SIG-M5 (cell line): ENCODE results near the gene AGR2.

ENCODE experiments used
- DNase-seq: peaks from one replicate; lab custom pipeline; 2025; lab: John Stamatoyannopoulos, UW

Gene AGR2

DNA sequence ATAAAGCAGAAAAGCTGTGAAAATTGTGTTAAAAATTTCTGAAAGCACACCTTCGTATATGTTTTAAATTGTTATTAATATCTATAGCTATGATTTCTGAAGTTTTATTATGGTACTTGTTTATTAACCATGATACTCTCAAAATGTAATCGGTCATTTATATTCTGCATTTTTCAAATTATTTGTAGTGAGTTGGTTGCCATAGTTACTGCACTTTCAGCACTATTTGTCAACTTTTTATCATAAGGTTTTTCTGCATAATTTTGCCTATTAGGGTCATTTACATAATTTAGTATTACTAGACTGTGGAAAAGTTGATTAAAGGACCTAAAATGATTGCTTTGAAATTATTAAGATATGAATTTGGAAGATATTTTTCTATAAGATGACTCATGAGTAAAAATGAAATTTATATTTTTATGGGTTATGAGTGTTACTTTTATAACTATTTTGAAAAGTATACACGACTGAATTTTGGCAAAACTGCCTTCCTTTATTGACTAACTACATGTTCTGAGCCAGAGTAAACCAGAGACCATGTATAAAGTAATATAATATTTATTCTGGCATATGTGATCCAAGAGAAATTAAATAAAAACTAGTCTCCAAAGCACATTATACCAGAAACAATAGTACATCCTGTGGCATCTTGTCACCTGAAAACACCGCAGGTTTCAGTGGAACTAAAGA lies 7.9 kb upstream of the AGR2 start:
- DNase-seq = no peak

DNA sequence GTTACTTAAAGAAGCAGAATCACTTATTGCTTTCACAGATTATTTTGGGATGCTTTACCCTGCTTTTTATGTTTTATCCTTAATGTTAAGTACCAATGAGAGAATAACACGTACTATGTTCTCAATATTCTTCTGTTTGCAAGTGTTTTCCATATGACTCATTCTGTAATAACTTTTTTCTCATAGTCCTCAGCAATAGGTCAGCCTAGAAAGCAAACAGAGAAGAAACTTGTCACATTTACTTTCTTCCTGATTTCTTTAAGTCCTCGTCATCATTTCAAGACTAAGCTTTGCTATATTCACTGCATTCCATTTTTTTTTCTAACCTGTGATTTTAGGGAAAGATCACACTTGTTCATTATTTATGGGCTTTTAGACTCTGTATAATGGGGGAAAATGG lies 6.8 kb upstream of the AGR2 start:
- no peak for DNase-seq

DNA sequence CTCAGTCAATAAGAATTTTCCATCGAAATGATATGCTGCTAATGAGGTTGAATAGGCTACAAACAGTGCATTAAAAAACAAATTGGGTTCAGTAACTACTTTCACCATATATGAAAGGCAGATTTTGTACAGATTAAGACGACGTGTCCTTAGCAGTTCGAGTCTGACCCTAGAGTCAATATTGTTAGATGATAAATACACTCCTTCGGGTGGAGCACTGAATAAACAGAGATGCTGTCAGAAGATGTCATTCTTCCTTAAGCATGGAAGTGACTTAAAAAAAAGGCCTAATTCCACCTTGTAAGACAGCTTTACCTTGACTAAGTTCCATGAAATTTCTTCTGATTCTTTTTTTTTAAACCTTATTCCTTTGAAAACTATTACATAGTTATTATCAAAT lies 5.8 kb upstream of the AGR2 start:
- no peak for DNase-seq

DNA sequence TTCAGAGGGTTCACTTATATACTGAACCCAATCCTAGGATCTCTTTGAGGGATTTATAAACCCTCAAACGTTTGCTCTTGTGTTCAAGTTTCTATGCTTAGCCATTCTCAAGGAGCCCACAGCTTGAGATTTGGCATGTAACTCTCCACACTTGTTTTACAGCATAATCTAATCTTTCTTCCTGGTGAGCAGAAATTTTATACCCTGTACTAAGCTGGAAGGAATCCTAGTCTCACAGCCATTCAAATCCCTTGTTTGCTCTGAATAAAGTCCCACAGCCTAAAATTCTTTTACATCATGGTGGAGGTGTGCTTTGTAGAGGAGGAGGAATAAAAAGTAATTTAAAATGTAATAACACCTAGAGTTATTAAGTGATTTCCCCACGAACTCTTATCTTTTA lies 5.3 kb upstream of the AGR2 start:
- no peak for DNase-seq

DNA sequence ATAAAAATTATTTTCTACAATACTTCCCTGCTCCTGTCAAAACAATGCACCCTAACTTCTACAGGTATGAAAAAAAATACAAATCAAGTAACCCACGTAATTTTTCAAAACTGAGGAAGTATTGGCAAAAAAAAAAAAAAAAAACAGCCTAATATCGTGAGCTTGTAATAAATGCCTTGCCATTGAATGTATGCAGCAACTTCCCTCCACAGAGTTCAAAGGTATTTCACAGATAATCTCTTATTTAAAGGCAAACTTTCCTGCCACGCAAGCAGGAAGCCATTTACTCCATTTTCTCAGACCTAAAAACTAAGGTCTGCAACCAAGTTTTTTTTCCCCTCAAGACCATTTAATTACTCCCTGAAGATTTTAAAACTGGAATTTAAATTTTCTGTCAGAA lies 642 bp upstream of the AGR2 start:
- DNase-seq = no peak

DNA sequence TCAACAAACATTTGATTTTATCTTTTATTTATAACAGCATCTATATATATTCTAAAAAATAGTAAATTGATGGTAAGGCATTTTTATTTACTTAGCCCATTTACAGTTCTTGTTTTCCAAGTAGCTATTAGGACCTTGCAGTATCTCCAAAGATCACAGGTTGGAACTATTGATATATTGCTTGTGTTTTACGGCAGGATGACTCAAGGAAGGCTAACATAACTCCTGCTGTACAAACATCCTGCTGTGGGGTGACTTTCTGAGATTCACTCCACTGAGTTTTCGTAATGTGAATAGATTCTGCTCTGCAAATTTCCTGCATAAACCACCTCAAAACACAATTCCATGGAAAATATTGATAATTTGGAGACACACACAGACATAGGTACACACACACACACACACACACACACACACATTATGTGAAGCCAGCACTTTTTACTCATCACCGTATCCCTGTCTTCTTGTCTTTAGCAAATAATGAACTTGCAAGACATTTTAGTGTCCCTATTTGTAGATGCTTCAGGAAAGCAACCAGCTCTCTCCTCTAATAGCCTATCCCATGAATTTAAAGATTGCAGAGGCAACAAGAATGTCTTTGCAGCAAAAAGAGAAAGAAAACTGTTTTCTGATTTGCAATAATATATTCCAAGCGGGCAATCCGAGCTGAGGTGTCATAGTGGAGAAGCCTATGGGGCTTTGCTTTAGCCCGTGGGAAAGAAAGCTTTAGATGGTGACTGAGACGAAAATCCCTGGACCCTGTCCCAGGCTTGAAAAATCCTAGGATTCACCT lies 722 bp downstream of the AGR2 start:
- no peak for DNase-seq

DNA sequence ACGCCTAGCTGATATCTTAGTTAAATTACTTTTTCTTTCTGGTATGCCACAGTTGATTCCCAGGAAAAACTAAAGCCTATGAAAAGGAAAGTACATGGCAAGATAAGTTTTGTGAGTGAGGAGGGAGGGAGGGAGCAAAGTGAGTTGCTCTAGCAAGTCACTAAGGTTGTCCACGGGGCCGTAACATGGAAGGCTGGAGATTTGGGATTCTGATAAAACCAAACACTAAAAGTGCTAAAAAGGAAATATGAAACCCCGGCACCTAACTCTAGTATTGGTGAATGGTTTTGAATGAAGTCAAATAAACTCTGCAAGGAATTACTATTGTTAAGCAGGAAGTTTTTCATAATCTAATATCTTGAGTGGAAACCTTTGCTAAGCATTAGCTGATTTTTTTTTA lies 1.7 kb downstream of the AGR2 start:
- DNase-seq = no peak

DNA sequence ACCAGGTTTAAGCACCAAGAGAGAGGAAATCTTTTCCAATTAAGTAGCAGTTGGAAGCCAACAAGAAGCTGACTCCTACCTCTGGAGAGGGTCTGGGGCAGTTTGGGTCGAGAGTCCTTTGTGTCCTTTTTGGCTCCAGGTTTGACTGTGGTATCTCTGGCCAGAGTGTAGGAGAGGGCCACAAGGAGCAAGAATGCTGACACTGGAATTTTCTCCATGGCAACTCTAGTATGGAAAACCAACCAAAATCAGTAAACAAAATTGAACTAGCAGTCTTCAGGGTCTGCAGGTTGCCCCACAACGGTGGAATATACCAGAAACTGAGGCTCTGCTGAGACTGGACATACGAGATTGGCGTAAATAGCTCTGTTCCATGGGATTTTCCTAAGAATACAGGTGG lies 3.2 kb downstream of the AGR2 start:
- no peak for DNase-seq

DNA sequence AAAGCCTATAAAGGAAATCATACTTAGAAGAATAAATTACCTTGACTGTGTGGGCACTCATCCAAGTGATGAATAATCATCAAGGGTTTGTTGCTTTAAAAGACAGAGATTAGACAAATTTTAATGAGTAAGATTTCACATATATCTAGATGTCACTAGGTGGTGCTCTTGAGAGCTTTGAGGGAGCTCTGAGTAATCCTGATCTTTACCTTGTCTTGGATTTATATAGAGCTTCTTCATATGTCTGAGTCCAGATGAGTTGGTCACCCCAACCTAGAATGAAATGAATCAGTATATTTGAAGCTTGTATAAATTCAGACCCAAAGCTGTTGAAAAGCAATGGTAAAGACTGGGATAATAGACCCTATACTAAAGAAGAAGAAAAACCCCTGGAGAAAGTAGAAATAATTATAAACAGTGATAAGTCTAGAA lies 3.7 kb downstream of the AGR2 start:
- no peak for DNase-seq

DNA sequence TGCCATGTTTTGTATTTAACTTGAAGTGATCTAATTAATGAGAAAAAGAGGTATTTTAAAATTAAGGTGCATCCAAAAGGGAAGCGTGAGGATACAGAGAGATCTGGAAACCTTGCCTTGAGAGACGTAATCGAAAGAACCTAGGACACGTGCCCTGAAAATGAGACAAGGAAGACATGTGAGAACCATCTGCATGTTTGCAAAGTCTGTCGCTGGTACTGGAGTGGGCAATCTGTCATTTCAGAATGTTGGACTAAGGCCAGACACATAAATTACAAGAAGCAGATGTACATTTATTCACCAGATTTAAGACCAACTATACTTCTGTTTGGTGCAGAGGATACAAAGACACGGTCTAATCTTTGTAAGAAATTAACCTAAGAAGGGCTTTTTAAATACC lies 9.2 kb downstream of the AGR2 start:
- no peak for DNase-seq

DNA sequence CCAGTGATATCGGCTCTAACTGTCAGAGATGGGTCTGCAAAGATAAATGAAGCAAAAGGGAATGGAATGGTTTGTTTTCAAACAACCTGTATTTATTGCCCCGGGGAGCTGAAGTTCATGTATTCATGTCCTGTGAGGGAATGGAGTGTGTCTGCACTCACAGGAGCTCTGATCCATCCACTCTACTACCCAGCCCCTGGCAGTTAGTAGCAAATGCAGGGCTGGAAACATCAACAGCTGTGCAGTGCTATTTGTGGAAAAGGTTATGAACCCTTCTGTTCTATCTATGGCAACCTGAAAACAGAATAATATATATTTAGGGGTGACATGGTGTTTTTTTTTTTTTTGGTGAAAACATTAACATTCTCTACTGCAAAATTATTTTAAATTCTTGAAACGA lies 9.8 kb downstream of the AGR2 start:
- DNase-seq = no peak

DNA sequence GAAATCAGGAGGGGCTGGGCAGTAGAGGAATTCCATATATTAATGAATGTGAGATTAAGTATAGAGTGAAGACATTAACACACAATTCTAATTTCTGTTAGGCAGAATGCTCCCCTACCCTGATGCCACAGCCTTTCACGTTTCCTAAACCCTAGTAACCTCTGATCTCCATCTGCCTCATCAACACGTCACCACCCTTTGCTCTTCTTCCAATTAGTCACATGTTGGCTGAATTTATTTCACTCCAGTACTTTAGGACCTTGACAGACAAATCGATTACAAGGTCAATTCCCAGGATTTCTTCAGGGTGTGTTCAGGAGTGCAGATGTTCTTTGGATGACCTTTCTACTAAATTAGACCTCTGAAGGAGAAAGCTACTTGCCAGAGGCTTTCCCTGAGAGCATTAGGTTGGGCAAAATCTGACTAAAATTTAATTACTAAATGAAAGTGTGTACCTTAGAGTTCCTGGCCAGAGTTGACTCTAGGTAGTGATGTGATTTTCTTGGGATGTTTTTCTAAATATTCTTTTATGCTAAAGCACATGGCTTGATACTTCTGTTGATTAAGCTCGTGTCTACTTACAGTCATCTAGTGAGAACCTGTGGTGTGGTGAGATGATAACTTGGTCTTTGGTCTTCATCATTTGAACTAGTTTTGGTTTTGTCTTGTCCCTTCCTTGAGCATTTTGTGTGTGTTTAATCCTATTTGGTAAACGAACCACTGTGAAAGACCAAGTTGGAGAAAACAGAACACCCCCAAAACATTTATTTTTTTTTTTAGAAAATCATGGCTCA lies 12.7 kb downstream of the AGR2 start:
- no peak for DNase-seq

DNA sequence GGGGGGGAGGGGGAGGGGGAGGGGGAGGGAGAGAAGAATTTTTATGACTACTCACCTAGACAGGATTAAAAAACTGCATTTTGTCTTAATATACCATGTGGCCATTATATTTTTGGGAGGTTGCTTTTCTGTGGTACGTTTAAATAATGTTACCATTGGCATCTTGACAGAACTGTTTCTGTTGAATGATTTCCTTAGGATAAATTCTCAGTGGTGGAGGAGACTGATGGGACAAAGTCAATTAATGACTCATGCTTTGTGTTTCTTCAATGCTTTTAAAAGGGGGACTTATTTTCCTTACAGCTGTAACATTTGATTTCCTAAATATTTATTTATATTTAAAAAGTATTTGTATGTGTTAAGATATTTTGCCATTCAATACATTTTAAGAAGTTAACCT lies 13.7 kb downstream of the AGR2 start:
- no peak for DNase-seq

DNA sequence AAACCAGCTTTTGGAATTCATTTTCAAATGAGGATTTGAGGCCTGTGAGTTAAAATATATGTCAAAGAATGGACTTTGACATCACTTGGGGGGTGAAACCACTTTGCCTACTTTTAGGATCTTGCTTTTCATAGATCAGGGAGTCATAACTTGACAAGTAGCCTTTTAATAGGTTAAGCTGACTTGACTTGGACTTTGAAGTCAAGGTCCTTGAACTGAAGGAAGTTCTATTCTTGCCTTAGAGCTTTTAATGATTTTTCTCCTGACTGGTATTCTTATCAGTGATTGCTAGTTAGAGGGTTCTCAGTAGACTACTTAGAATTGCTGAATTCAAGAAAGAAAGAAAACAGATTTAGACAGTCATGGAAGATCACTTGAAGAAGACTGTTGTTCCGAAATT lies 17.7 kb downstream of the AGR2 start:
- DNase-seq = no peak

DNA sequence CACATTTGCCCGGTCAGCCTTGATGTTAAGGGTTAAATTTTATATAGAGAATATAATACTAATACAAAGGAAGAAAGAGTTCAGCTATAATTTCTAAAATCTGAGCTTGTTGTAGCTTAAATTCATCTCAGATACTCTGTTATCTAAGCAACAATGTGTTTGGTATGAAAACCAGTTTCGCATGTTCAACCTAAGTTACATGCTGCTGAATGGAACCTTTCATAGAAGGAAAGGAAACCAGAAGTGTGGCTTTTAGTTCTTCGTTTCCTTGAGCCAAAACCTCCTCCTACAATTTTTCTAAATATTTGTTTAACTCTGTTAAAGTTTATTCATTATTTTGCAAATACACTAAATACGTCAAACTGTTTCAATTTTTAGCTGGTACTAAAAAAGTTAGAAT lies 18.5 kb downstream of the AGR2 start:
- DNase-seq = no peak

DNA sequence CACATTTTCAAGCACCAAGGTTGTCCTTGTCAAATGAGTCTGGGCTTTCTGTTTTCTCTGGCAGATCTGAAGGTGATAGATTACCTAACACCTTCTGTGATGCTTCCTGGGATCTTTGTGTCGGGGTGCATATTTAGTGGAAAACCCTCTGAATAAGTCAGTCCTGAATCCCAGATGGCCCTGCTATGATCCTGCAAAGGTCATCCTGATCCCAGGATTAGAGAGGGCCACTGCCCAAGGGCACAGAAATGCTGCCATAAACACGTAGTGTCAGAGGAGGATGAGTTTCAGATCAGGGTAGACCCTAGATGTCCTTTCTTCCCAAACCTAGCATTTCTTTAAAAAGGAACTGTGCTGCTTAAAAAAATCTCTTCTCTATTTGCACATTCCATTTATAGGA lies 19.0 kb downstream of the AGR2 start:
- DNase-seq = no peak

DNA sequence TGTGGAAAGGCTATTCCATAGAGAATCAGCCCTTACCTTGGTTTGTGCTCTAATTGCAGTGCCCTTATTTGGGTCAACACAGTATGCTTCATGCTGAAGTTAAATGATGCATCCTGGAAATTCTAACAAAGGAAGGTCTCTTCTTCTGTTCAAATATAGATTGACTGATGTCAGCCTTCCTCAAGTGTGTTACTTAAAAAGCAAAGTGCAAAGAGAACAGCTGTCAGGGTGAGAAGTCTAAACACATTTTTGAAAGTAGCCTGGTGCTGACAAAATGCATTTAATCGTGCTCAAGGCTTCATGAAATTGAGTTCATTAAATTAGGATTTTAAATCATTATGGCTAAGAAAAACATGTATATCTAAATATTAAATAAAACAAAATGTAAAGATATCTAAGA lies 19.5 kb downstream of the AGR2 start:
- no peak for DNase-seq

DNA sequence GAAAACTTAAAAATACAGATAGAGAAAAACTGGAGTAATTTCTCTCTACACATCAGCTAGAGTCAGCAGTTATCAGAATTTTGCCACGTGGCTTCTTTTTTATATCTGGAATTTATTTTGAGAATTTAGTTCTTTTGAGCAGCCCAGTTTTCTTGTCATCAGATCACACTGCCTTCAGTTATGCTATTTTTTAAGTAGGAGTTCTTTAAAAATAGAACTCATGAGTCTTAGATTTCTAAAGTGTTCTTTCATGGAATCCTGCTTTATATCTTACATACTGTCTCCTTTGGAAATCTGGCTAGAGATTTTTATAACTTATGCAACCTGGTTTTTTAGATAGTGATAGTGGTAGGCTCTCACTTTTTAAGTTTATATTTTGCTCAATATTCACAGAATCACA lies 24.2 kb downstream of the AGR2 start:
- DNase-seq = no peak

DNA sequence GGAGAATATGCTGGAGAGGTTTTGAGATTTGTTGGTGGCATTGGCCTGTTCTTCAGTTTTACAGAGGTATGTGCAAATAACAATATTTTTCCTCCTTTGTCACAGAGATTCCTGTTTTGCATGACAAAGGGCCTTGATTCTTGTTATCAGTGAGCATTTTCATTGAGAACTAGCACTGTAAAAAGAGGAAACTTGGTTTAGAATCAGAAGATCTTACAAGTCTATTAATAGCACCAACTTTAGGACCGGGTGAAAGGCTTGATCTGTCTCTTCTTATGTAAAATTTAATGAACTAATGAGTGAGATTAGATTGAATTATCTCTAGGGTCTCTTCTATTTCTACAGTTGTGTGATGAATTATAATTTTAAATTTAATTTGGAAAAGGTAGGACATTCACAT lies 25.7 kb downstream of the AGR2 start:
- no peak for DNase-seq

DNA sequence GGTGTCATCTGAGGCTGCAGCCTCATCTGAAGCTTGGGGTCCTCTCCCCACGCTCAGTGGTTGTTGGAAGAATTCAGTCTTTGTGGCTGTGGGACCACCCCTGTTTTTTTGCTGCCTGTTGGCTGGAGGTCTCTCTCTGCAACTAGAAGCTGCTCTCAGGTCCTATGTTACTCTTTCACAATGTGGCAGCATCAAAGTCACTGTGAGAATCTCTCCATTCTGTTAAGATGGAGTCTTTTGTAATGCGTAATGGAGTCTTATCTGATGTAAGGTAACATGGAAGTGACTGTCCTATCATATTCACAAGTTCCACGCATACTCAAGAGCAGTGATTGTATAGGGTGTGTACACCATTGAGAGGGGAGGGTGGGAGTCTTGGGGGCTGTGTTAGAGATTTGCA lies 26.3 kb downstream of the AGR2 start:
- DNase-seq = no peak

DNA sequence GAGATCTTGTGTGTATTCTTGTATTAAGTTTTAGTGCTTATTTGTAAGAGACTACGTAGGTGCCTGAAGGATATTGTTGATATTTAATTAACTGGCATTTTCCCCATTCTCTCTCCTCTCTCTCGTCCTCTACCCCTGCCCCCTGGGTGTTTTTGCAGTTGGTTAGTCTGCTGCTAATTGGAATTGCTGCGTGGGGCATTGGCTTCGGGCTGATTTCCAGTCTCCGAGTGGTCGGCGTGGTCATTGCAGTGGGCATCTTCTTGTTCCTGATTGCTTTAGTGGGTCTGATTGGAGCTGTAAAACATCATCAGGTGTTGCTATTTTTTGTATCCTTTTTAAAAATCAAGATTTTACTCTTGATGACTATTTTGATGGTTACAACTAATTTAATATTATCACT lies 28.7 kb downstream of the AGR2 start:
- DNase-seq = no peak

DNA sequence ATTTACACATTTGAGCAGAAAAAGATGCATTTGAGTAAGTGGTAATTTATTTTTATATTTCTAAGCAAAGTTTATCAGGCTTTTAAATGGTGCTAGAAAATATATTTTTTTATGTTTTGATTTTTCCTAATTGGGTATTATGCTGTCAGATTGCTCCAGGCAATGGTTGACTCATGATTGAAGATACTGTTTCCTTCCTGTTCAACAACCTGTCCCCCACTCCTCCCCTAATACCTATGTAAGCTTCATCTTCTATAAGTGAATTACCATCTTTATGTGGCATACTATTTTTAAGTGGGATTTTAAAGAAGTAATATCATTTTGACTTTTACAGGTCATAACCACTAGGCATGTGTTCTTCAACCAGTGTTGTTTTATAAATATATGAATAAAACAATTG lies 29.8 kb downstream of the AGR2 start:
- no peak for DNase-seq

DNA sequence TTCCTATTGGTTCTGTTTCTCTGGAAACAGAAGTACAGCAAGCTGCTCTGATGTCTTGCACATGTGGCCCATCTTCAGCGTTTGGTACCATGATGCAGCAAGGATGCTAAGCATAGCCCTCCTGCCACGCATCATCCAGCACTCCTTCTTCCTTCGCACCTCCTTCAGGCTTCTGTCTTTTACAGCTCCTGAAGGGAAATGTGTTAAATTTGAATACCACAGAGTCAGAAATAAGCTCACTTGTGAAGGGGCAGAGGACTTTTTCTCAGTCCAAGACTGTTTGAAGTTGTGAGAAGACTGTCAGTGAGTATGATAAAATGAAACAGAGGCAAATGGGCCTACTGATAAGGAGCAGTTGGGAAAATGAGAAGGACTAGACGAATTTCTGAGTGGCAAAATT lies 30.5 kb downstream of the AGR2 start:
- DNase-seq = no peak
